LNCaP clone FGC (cell line): ENCODE data around the gene AMER2.

Source experiments
- DNase-seq: peaks from one replicate; pipeline ENCODE4 v3.0.0-alpha.2; 2011; ENCODE audit warnings: low read depth
- H3K4me3 ChIP-seq: 2 replicates; pipeline ENCODE4 v1.5.1; 2011; ENCODE audit warnings: mild to moderate bottlenecking, low read depth, low read length, control low read depth
- CTCF ChIP-seq: IDR thresholded peaks from 2 replicates; pipeline ENCODE4 v1.5.1; 2012; ENCODE audit warnings: mild to moderate bottlenecking; ENCODE audit not compliant: control insufficient read depth, insufficient read depth; ENCODE audit errors: extremely low read depth

Gene AMER2

GRCh38 chr13:25112695-25113255 is 59.3 kb downstream of the AMER2 start:
- no peak overlapping the region for H3K4me3 ChIP-seq
- no peak for TF ChIP-seq CTCF
- no peak for DNase-seq
